NCI-H128 (cell line): ENCODE measurements around the gene THAP12.

ENCODE experiments used
- DNase-seq: peaks from one replicate; lab custom pipeline; 2025; ENCODE audit not compliant: unreplicated experiment; lab: John Stamatoyannopoulos, UW

THAP12 gene

DNA sequence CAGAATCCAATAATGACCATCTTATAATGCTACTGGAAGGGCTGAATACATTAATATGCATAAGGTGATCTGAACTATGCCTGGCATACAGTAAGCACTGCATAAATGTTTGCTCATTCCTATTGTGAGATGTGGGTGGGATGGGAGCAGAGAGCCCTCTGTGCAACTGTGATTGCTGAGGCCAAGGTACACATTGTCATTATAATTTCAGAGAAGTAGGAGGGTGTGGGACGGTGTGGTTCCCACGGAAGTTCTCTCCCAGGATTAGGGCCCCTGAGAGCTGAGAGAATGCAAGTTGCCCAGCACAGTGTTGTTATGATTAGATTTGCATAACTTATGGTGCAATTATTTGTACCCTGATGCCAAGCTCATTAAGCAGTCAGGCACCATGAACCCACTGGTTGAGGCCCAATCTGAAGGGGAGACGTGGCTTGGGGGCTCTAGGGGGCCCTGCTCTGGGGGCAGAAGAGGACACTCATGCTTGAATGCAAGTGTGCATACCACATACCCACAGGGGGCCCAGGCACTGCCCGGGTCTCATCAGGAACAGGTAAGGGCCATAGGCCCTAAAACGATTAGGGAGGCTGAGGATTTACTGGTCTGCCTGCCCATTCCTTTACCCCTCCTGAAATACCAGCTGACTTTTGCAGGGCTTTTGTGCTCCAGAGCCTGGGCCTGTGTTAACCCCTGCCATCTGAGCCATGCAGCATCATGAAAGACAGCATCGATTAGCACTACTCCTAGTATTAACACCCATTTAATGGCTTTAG lies 72.8 kb downstream of the THAP12 start:
- DNase-seq = no peak

- no peak for DNase-seq
Observed at GRCh38 chr11:76307396-76307795, 73.5 kb downstream of the THAP12 start.

DNA sequence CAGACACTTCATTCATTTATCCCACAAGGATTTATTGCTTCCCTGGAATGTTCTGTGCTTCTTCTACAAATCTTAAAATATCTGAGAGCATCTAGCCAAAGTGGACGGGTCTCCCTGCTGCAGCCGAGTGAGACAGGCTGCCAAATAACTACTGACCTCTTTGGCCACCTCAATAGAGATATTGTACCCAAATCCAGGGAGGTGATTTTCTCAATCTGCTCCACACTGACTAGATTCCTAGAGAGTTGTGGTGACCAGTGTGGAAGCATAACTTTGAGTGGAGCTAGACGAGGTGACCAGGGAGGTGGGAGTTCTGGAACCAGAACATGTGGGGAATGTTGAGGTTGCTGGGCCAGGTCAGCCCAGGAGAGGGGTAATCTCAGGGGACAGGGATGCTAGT lies 77.5 kb downstream of the THAP12 start:
- no peak for DNase-seq

DNA sequence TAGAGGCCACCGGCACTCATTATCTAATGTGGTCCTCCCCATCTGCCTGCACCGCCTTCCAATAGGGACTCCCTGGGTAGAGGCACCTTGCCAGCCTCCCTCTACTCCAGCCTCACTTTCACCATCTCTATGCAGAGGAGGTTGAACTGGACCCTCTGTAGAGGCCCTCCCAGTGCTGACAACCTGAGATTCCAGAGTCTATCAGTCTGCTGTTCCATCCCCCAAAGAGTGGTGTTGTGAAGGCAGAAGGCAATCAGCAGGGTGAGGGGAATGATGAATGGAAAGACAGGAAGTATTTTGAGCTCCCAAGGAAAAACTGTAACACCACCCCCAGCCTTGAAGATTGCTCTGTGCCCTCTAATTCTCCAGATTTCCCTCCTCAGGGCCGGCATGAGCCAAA lies 77.9 kb downstream of the THAP12 start:
- no peak for DNase-seq
